ENCODE measurements around the gene PRPF4. TPM values are rescaled to one million over a fixed set of nuclear protein-coding genes. Genes with fewer than 3 reads are reported as not detected.
"Not testable (repeated sequence)": the region's sequence is repeated elsewhere in the genome, so short reads cannot be mapped to it uniquely, and the experiment has no call there.

PRPF4 gene
- total RNA-seq, 2 donors from 2014 or later, result 35.7 to 36.0 TPM

- H3K36me3 Mint-ChIP-seq (ENCODE audit: low read depth), result no peaks in the 10 kb centered on the region
- H3K4me1 ChIP-seq (ENCODE audit: control insufficient read depth, insufficient read depth, low read length), result no peaks in the 10 kb centered on the region
- no peaks in the 10 kb centered on the region for H3K27me3 Mint-ChIP-seq (ENCODE audit: insufficient read depth)
- H3K9me3 Mint-ChIP-seq, result no peaks in the 10 kb centered on the region
- H3K36me3 ChIP-seq (ENCODE audit: control insufficient read depth, insufficient read depth, low read length), result peaks cover 9% of the 10 kb centered on the region
- H3K27ac Mint-ChIP-seq, result no peak overlapping the region
- no peaks in the 10 kb centered on the region for H3K9me3 ChIP-seq (ENCODE audit: control insufficient read depth, low read length)
- no peak overlapping the region for H3K4me3 ChIP-seq (ENCODE audit: low read length)
- no peak for TF ChIP-seq CTCF (conservative IDR thresholded peaks at IDR 0.05)
- 98% methylated on average over 3 of the region's 3 CpGs; no CpG with 5 or more reads in 1 of the 2 experiments for WGBS, 2 experiments (ENCODE audit: insufficient coverage in 1 of 2, insufficient read length in 1 of 2)
- H3K4me1 Mint-ChIP-seq, result no peaks in the 10 kb centered on the region
- DNase-seq, result no peak
- H3K27me3 ChIP-seq (ENCODE audit: control insufficient read depth, insufficient read depth, low read length, poor library complexity, severe bottlenecking), result no peaks in the 10 kb centered on the region
- no peak overlapping the region for H3K4me3 Mint-ChIP-seq
- no peak overlapping the region for H3K9ac ChIP-seq (ENCODE audit: extremely low read depth, low read length, poor library complexity, severe bottlenecking)
- no peak overlapping the region for H3K27ac ChIP-seq (ENCODE audit: low read depth, low read length)
These were observed 47.3 kb upstream of the PRPF4 start for GRCh38 chr9:113228130-113228665.

- no peak for DNase-seq
- Histone ChIP-seq H3K27me3 (ENCODE audit: control insufficient read depth, insufficient read depth, low read length, poor library complexity, severe bottlenecking) (no peaks in the 10 kb centered on the region), H3K4me3 (ENCODE audit: low read length) (no peak overlapping the region), H3K9ac (ENCODE audit: extremely low read depth, low read length, poor library complexity, severe bottlenecking) (no peak overlapping the region), H3K4me1 (ENCODE audit: control insufficient read depth, insufficient read depth, low read length) (no peaks in the 10 kb centered on the region), H3K9me3 (ENCODE audit: control insufficient read depth, low read length) (no peaks in the 10 kb centered on the region), H3K27ac (ENCODE audit: low read depth, low read length) (no peak overlapping the region), H3K36me3 (ENCODE audit: control insufficient read depth, insufficient read depth, low read length) (no peaks in the 10 kb centered on the region)
- Mint-ChIP-seq H3K9me3 (no peaks in the 10 kb centered on the region), H3K36me3 (ENCODE audit: low read depth) (no peaks in the 10 kb centered on the region), H3K4me1 (no peaks in the 10 kb centered on the region), H3K27ac (no peak overlapping the region), H3K4me3 (no peak overlapping the region), H3K27me3 (ENCODE audit: insufficient read depth) (no peaks in the 10 kb centered on the region)
- WGBS, 2 experiments (ENCODE audit: insufficient coverage in 1 of 2, insufficient read length in 1 of 2), result 100% methylated on average over 2 of the region's 2 CpGs
- TF ChIP-seq CTCF (conservative IDR thresholded peaks at IDR 0.05), result no peak
These were observed 43.8 kb upstream of the PRPF4 start for GRCh38 chr9:113231701-113232100.

DNA sequence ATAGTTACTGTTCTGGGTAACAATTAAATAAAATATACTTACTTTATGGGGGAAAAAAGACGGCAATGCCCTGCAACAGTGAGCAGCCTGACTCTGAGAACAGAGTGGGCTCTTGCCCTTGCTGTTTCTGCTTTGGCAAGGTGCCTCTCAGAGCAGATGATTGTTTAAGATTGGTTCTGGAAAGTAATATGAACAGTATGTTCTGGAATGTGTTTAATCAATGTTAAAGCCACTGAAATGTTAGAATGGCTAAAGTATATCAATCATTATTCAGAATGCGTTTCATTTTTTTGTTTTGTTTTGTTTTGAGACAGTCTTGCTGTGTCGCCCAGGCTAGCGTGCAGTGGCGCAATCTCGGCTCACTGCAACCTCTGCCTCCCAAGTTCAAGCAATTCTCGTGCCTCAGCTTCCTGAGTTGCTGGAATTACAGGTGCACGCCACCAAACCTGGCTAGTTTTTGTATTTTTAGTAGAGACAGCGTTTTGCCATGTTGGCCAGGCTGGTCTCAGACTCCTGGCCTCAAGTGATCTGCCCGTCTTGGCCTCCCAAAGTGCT is 39.7 kb upstream of the PRPF4 start:
- whole genome bisulfite sequencing, 2 experiments (ENCODE audit: insufficient coverage in 1 of 2, insufficient read length in 1 of 2), result 94 to 96% methylated on average over 9 to 10 of the region's 10 CpGs
- DNase-seq; H3K4me3 Mint-ChIP-seq; H3K27ac ChIP-seq (ENCODE audit: low read depth, low read length); H3K9ac ChIP-seq (ENCODE audit: extremely low read depth, low read length, poor library complexity, severe bottlenecking); H3K27ac Mint-ChIP-seq; H3K4me1 ChIP-seq (ENCODE audit: control insufficient read depth, insufficient read depth, low read length); H3K9me3 Mint-ChIP-seq; H3K27me3 Mint-ChIP-seq (ENCODE audit: insufficient read depth); H3K27me3 ChIP-seq (ENCODE audit: control insufficient read depth, insufficient read depth, low read length, poor library complexity, severe bottlenecking); H3K4me1 Mint-ChIP-seq; H3K9me3 ChIP-seq (ENCODE audit: control insufficient read depth, low read length); H3K36me3 ChIP-seq (ENCODE audit: control insufficient read depth, insufficient read depth, low read length); H3K4me3 ChIP-seq (ENCODE audit: low read length); H3K36me3 Mint-ChIP-seq (ENCODE audit: low read depth): not testable (repeated sequence)

GRCh38 chr9:113237026-113237425 is 38.4 kb upstream of the PRPF4 start:
- Histone ChIP-seq H3K36me3 (ENCODE audit: control insufficient read depth, insufficient read depth, low read length) (no peaks in the 10 kb centered on the region), H3K27ac (ENCODE audit: low read depth, low read length) (no peak overlapping the region), H3K9me3 (ENCODE audit: control insufficient read depth, low read length) (no peaks in the 10 kb centered on the region), H3K27me3 (ENCODE audit: control insufficient read depth, insufficient read depth, low read length, poor library complexity, severe bottlenecking) (no peaks in the 10 kb centered on the region), H3K9ac (ENCODE audit: extremely low read depth, low read length, poor library complexity, severe bottlenecking) (no peak overlapping the region), H3K4me1 (ENCODE audit: control insufficient read depth, insufficient read depth, low read length) (no peaks in the 10 kb centered on the region), H3K4me3 (ENCODE audit: low read length) (no peak overlapping the region)
- Mint-ChIP-seq H3K4me3 (no peak overlapping the region), H3K36me3 (ENCODE audit: low read depth) (no peaks in the 10 kb centered on the region), H3K4me1 (no peaks in the 10 kb centered on the region), H3K27me3 (ENCODE audit: insufficient read depth) (no peaks in the 10 kb centered on the region), H3K9me3 (no peaks in the 10 kb centered on the region), H3K27ac (no peak overlapping the region)
- WGBS, 2 experiments (ENCODE audit: insufficient coverage in 1 of 2, insufficient read length in 1 of 2), result 94 to 95% methylated on average over 4 of the region's 4 CpGs
- no peak for DNase-seq
- TF ChIP-seq CTCF (conservative IDR thresholded peaks at IDR 0.05), result no peak
